ENCODE results near the gene TMEM233.
"Not testable (repeated sequence)": the region's sequence is repeated elsewhere in the genome, so short reads cannot be mapped to it uniquely, and the experiment has no call there.

The TMEM233 gene

GRCh38 chr12:119645535-119646059 lies 52.0 kb downstream of the TMEM233 start:
- Histone ChIP-seq H3K27me3 (ENCODE audit: insufficient read depth, low read length, poor library complexity) (no peaks in the 10 kb centered on the region), H2BK15ac (replicated peaks; ENCODE audit: low read depth) (no peak overlapping the region), H3K79me2 (ENCODE audit: control insufficient read depth, insufficient read depth, low read length) (no peaks in the 10 kb centered on the region), H3K4me1 (ENCODE audit: control insufficient read depth, low read depth, low read length) (no peaks in the 10 kb centered on the region), H3K4me3 (ENCODE audit: low read length) (no peak overlapping the region), H3K56ac (ENCODE audit: low read length) (no peak overlapping the region), H3K27ac (ENCODE audit: low read depth, low read length) (no peak overlapping the region), H3K18ac (ENCODE audit: low read length) (no peak overlapping the region), H3K9ac (ENCODE audit: low read length) (no peak overlapping the region), H2BK120ac (ENCODE audit: low read depth, low read length) (no peak overlapping the region), H3K4ac (ENCODE audit: low read depth, low read length) (no peak overlapping the region), H4K8ac (ENCODE audit: low read depth, low read length) (no peak overlapping the region), H2BK5ac (ENCODE audit: low read length) (no peak overlapping the region), H3K23ac (ENCODE audit: low read length) (no peak overlapping the region), H3K79me1 (ENCODE audit: low read length) (no peaks in the 10 kb centered on the region), H3K4me2 (ENCODE audit: low read length) (no peak overlapping the region), H2AK5ac (ENCODE audit: low read length) (no peak overlapping the region), H3K36me3 (ENCODE audit: control insufficient read depth, insufficient read depth, low read length) (no peaks in the 10 kb centered on the region), H4K5ac (ENCODE audit: low read length) (no peak overlapping the region)
- WGBS (ENCODE audit: extremely low coverage, insufficient coverage, low lambda C conversion rate), result no CpG with 5 or more reads among the region's 7 CpGs
- no peak for DNase-seq

- Histone ChIP-seq H3K4ac (ENCODE audit: low read depth, low read length) (no peak overlapping the region), H3K23ac (ENCODE audit: low read length) (no peak overlapping the region)
Observed at GRCh38 chr12:119649202-119649808, 55.7 kb downstream of the TMEM233 start.

DNA sequence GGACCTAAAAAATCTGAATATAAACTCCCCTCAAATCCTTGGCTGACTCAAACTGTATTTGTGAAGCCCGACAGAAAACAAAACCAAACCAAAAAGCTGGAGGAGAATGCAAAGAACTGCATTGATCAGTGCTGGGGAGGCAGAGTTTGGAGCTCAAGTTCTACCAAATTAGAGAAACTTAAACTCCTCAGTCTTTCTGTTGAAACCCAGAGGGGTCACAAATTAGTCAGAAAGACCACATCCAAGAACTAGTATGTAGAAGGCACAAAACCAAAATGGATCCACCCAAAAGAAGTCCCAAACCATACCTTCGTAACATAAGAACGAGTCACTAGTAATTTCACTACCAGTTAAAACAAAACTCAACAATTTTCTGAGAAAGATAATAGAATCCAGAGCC lies 59.1 kb downstream of the TMEM233 start:
- H4K5ac ChIP-seq (ENCODE audit: low read length), result no peak overlapping the region
- H3K4me3 ChIP-seq (ENCODE audit: low read length), result no peak overlapping the region
- no peak overlapping the region for H3K18ac ChIP-seq (ENCODE audit: low read length)
- no peak overlapping the region for H2AK5ac ChIP-seq (ENCODE audit: low read length)
- DNase-seq, result no peak
- H2BK15ac ChIP-seq (replicated peaks; ENCODE audit: low read depth), result no peak overlapping the region
- no peaks in the 10 kb centered on the region for H3K4me1 ChIP-seq (ENCODE audit: control insufficient read depth, low read depth, low read length)
- no peaks in the 10 kb centered on the region for H3K79me1 ChIP-seq (ENCODE audit: low read length)
- H4K8ac ChIP-seq (ENCODE audit: low read depth, low read length), result no peak overlapping the region
- H2BK120ac ChIP-seq (ENCODE audit: low read depth, low read length), result no peak overlapping the region
- H3K79me2 ChIP-seq (ENCODE audit: control insufficient read depth, insufficient read depth, low read length), result no peaks in the 10 kb centered on the region
- no peak overlapping the region for H3K23ac ChIP-seq (ENCODE audit: low read length)
- H3K9ac ChIP-seq (ENCODE audit: low read length), result no peak overlapping the region
- no peak overlapping the region for H3K4ac ChIP-seq (ENCODE audit: low read depth, low read length)
- H3K36me3 ChIP-seq (ENCODE audit: control insufficient read depth, insufficient read depth, low read length), result no peaks in the 10 kb centered on the region
- no peaks in the 10 kb centered on the region for H3K27me3 ChIP-seq (ENCODE audit: insufficient read depth, low read length, poor library complexity)
- no peak overlapping the region for H3K56ac ChIP-seq (ENCODE audit: low read length)
- no peak overlapping the region for H3K27ac ChIP-seq (ENCODE audit: low read depth, low read length)
- no CpG with 5 or more reads among the region's 3 CpGs for WGBS (ENCODE audit: extremely low coverage, insufficient coverage, low lambda C conversion rate)
- no peak overlapping the region for H3K4me2 ChIP-seq (ENCODE audit: low read length)
- H2BK5ac ChIP-seq (ENCODE audit: low read length), result no peak overlapping the region

More at GRCh38 chr12:119649202-119649808, 55.7 kb downstream of the TMEM233 start:
- H3K56ac ChIP-seq (ENCODE audit: low read length), result no peak overlapping the region
- no peak for DNase-seq
- H4K5ac ChIP-seq (ENCODE audit: low read length), result no peak overlapping the region
- H3K4me2 ChIP-seq (ENCODE audit: low read length), result no peak overlapping the region
- H2BK15ac ChIP-seq (replicated peaks; ENCODE audit: low read depth), result no peak overlapping the region
- H2AK5ac ChIP-seq (ENCODE audit: low read length), result no peak overlapping the region
- WGBS (ENCODE audit: extremely low coverage, insufficient coverage, low lambda C conversion rate), result no CpG with 5 or more reads among the region's 4 CpGs
- H3K27ac ChIP-seq (ENCODE audit: low read depth, low read length), result no peak overlapping the region
- no peak overlapping the region for H2BK120ac ChIP-seq (ENCODE audit: low read depth, low read length)
- H2BK5ac ChIP-seq (ENCODE audit: low read length), result no peak overlapping the region
- no peaks in the 10 kb centered on the region for H3K79me2 ChIP-seq (ENCODE audit: control insufficient read depth, insufficient read depth, low read length)
- no peak overlapping the region for H3K9ac ChIP-seq (ENCODE audit: low read length)
- H3K4me1 ChIP-seq (ENCODE audit: control insufficient read depth, low read depth, low read length), result no peaks in the 10 kb centered on the region
- H3K79me1 ChIP-seq (ENCODE audit: low read length), result no peaks in the 10 kb centered on the region
- no peak overlapping the region for H3K4me3 ChIP-seq (ENCODE audit: low read length)
- no peak overlapping the region for H3K18ac ChIP-seq (ENCODE audit: low read length)
- no peaks in the 10 kb centered on the region for H3K27me3 ChIP-seq (ENCODE audit: insufficient read depth, low read length, poor library complexity)
- H4K8ac ChIP-seq (ENCODE audit: low read depth, low read length), result no peak overlapping the region
- no peaks in the 10 kb centered on the region for H3K36me3 ChIP-seq (ENCODE audit: control insufficient read depth, insufficient read depth, low read length)

DNA sequence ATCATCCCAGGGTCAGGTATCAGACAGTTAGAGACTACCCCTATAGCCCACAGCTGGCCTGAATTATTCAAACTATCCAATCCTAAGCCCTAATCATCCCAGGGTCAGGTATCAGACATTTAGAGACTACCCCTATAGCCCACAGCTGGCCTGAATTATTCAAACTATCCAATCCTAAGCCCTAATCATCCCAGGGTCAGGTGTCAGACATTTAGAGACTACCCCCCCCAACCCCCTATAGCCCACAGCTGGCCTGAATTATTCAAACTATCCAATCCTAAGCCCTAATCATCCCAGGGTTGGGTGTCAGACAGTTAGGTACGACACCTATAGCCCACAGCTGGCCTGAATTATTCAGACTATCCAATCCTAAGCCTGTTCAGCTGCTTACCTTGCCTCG lies 63.4 kb downstream of the TMEM233 start:
- H2AK5ac ChIP-seq (ENCODE audit: low read length); H3K79me1 ChIP-seq (ENCODE audit: low read length); H3K4me2 ChIP-seq (ENCODE audit: low read length); H4K5ac ChIP-seq (ENCODE audit: low read length); H3K4ac ChIP-seq (ENCODE audit: low read depth, low read length); H3K56ac ChIP-seq (ENCODE audit: low read length); H3K4me3 ChIP-seq (ENCODE audit: low read length); H2BK5ac ChIP-seq (ENCODE audit: low read length); H3K9ac ChIP-seq (ENCODE audit: low read length); H2BK15ac ChIP-seq (replicated peaks; ENCODE audit: low read depth); H3K79me2 ChIP-seq (ENCODE audit: control insufficient read depth, insufficient read depth, low read length); H3K27me3 ChIP-seq (ENCODE audit: insufficient read depth, low read length, poor library complexity); H3K18ac ChIP-seq (ENCODE audit: low read length); H2BK120ac ChIP-seq (ENCODE audit: low read depth, low read length); H3K4me1 ChIP-seq (ENCODE audit: control insufficient read depth, low read depth, low read length); H3K27ac ChIP-seq (ENCODE audit: low read depth, low read length); DNase-seq; H3K23ac ChIP-seq (ENCODE audit: low read length); H3K36me3 ChIP-seq (ENCODE audit: control insufficient read depth, insufficient read depth, low read length); H4K8ac ChIP-seq (ENCODE audit: low read depth, low read length): not testable (repeated sequence)
- WGBS (ENCODE audit: extremely low coverage, insufficient coverage, low lambda C conversion rate), result no CpG with 5 or more reads among the region's 2 CpGs

DNA sequence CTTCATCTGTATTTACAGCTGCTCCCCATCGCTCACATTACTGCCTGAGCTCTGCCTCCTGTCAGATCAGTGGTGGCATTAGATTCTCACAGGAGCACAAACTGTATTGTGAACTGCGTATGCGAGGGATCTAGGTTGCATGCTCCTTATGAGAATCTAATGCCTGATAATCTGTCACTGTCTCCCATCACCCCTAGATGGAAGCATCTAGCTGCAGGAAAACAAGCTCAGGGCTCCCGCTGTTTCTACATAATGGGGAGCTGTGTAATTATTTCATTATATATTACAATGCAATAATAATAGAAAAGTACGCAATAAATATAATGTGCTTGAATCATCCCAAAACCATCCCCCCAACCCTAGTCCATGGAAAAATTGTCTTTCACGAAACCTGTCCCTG lies 64.6 kb downstream of the TMEM233 start:
- not testable (repeated sequence) for H3K18ac ChIP-seq (ENCODE audit: low read length); H3K4me2 ChIP-seq (ENCODE audit: low read length); H3K4ac ChIP-seq (ENCODE audit: low read depth, low read length); H3K4me1 ChIP-seq (ENCODE audit: control insufficient read depth, low read depth, low read length); H3K79me1 ChIP-seq (ENCODE audit: low read length); DNase-seq; H3K9ac ChIP-seq (ENCODE audit: low read length); H3K36me3 ChIP-seq (ENCODE audit: control insufficient read depth, insufficient read depth, low read length); H4K8ac ChIP-seq (ENCODE audit: low read depth, low read length); H2AK5ac ChIP-seq (ENCODE audit: low read length); H4K5ac ChIP-seq (ENCODE audit: low read length); H2BK15ac ChIP-seq (replicated peaks; ENCODE audit: low read depth); H2BK120ac ChIP-seq (ENCODE audit: low read depth, low read length); H3K79me2 ChIP-seq (ENCODE audit: control insufficient read depth, insufficient read depth, low read length); H3K4me3 ChIP-seq (ENCODE audit: low read length); H3K23ac ChIP-seq (ENCODE audit: low read length); H3K27ac ChIP-seq (ENCODE audit: low read depth, low read length); H3K27me3 ChIP-seq (ENCODE audit: insufficient read depth, low read length, poor library complexity); H3K56ac ChIP-seq (ENCODE audit: low read length); H2BK5ac ChIP-seq (ENCODE audit: low read length)
- no CpG with 5 or more reads among the region's 6 CpGs for WGBS (ENCODE audit: extremely low coverage, insufficient coverage, low lambda C conversion rate)
